OCI-LY1 (cell line): ENCODE results near the gene MGME1.

Source experiments
- CTCF ChIP-seq: fragments of 200-600 bp; sonication (generic), shearing (Covaris generic); IDR thresholded peaks from 2 replicates; pipeline ENCODE4 v1.5.1; 2017; ENCODE audit warnings: mild to moderate bottlenecking, antibody characterized with exemption, low read length, moderate library complexity, mixed read lengths
- EZH2 ChIP-seq: fragments of 200-600 bp; sonication (generic), shearing (Covaris generic); IDR thresholded peaks from 2 replicates; pipeline ENCODE4 v1.8.0; 2017; ENCODE audit warnings: borderline replicate concordance, mixed run types, mild to moderate bottlenecking, antibody characterized with exemption, low read length, moderate library complexity, mixed read lengths

GRCh38 chr20:17933711-17934110 is 35.1 kb upstream of the MGME1 start:
- no peak for TF ChIP-seq CTCF
- TF ChIP-seq EZH2, result no peak
